ACC112 (cell line): ENCODE measurements around the gene CYP39A1.
"Not testable (repeated sequence)": the region's sequence is repeated elsewhere in the genome, so short reads cannot be mapped to it uniquely, and the experiment has no call there.

ENCODE experiments used
- H2AFZ ChIP-seq: fragments of 200-600 bp; sonication (generic); one replicate; pipeline ENCODE4 v1.6.0; 2017; ENCODE audit warnings: antibody characterized with exemption, low read length; ENCODE audit not compliant: unreplicated experiment
- H3K27ac ChIP-seq: fragments of 200-600 bp; sonication (generic); 2 replicates; pipeline ENCODE4 v1.5.1; 2014; ENCODE audit warnings: low read depth, mild to moderate bottlenecking, antibody characterized with exemption, low read length, moderate library complexity
- H3K27me3 ChIP-seq: fragments of 200-600 bp; sonication (generic); 2 replicates; pipeline ENCODE4 v1.6.1; 2014; ENCODE audit warnings: mild to moderate bottlenecking, antibody characterized with exemption, low read length, moderate library complexity, mixed read lengths; ENCODE audit not compliant: insufficient read depth
- H3K36me3 ChIP-seq: fragments of 200-600 bp; sonication (generic); 2 replicates; pipeline ENCODE4 v1.6.1; 2016; ENCODE audit warnings: mild to moderate bottlenecking, antibody characterized with exemption, low read length, moderate library complexity, mixed read lengths; ENCODE audit not compliant: insufficient read depth
- H3K4me1 ChIP-seq: fragments of 200-600 bp; sonication (generic); one replicate; pipeline ENCODE4 v1.6.1; 2016; ENCODE audit warnings: low read length, mixed read lengths; ENCODE audit not compliant: insufficient read depth, unreplicated experiment, control insufficient read depth
- H3K4me3 ChIP-seq: fragments of 200-600 bp; sonication (generic); 2 replicates; pipeline ENCODE4 v1.5.1; 2014; ENCODE audit warnings: mild to moderate bottlenecking, low read depth, low read length
- H3K79me2 ChIP-seq: fragments of 200-600 bp; sonication (generic); one replicate; pipeline ENCODE4 v1.6.0; 2016; ENCODE audit warnings: low read length; ENCODE audit not compliant: control insufficient read depth, unreplicated experiment, insufficient read depth

CYP39A1 gene

DNA sequence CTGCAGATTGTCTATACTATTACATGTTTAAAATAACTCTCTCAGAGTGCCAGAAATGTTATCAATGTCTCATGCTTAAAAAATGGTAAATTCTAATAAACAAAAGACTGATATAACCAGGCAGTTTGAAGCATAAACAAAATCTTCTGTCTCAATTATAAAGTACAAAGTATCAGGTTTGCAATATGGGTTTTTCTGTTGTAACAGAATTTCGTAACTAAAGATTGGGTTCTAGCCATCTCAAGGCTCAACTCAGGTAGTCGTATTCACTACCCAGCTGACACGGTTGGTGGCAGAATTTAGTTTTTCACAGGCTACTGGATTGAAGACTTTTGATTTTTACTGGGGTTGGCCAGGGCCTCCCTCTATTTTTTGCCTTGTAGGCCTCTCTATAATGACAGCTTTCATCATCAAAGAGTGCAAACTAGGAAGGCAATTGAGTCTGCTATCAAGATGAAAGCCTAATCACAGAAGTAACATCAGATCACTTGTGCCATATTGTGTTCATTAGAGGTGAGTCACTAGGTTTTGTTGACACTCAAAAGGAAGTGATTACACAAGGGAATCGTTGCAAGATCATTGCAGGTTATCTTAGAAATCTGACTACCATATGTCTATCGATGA is 3.6 kb downstream of the CYP39A1 start:
- no peak overlapping the region for H3K4me3 ChIP-seq
- H3K27ac ChIP-seq: no peak overlapping the region

DNA sequence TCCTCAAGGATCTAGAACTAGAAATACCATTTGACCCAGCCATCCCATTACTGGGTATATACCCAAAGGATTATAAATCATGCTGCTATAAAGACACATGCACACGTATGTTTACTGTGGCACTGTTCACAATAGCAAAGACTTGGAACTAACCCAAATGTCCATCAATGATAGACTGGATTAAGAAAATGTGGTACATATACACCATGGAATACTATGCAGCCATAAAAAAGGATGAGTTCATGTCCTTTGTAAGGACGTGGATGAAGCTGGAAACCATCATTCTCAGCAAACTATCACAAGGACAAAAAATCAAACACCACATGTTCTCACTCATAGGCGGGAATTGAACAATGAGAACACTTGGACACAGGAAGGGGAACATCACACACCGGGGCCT is 4.5 kb downstream of the CYP39A1 start:
- H3K27me3 ChIP-seq, H3K4me1 ChIP-seq, H3K27ac ChIP-seq, H3K36me3 ChIP-seq, H3K79me2 ChIP-seq, H3K4me3 ChIP-seq, H2AFZ ChIP-seq: not testable (repeated sequence)

More for the DNA sequence above, 3.6 kb downstream of the CYP39A1 start:
- no peak overlapping the region for H2AFZ ChIP-seq
- no peaks in the 10 kb centered on the region for H3K36me3 ChIP-seq
- peaks cover 10% of the 10 kb centered on the region for H3K4me1 ChIP-seq
- H3K27me3 ChIP-seq: no peaks in the 10 kb centered on the region
- H3K79me2 ChIP-seq: no peaks in the 10 kb centered on the region

DNA sequence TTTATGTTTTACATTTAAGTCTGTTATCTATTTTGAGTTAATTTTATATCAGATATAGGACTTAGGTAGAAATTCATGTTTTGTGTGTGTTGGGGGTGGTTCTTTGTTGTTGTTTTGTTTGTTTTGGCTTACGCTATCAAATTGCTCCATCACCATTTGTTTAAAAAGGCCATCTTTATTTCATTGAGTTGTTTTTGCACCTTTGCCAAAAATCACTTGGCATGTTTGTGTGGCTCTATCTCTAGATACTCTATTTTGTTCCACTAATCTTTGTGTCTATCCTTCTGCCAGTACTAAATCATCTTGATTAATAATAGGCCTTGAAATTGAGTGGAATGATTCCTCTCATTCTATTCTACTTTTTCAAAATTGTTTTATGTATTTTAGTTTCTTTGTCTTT is 7.4 kb downstream of the CYP39A1 start:
- Histone ChIP-seq H3K4me3 (no peak overlapping the region), H3K36me3 (no peaks in the 10 kb centered on the region), H3K4me1 (peaks cover 5% of the 10 kb centered on the region), H3K27ac (no peak overlapping the region), H2AFZ (no peak overlapping the region), H3K27me3 (no peaks in the 10 kb centered on the region), H3K79me2 (no peaks in the 10 kb centered on the region)

DNA sequence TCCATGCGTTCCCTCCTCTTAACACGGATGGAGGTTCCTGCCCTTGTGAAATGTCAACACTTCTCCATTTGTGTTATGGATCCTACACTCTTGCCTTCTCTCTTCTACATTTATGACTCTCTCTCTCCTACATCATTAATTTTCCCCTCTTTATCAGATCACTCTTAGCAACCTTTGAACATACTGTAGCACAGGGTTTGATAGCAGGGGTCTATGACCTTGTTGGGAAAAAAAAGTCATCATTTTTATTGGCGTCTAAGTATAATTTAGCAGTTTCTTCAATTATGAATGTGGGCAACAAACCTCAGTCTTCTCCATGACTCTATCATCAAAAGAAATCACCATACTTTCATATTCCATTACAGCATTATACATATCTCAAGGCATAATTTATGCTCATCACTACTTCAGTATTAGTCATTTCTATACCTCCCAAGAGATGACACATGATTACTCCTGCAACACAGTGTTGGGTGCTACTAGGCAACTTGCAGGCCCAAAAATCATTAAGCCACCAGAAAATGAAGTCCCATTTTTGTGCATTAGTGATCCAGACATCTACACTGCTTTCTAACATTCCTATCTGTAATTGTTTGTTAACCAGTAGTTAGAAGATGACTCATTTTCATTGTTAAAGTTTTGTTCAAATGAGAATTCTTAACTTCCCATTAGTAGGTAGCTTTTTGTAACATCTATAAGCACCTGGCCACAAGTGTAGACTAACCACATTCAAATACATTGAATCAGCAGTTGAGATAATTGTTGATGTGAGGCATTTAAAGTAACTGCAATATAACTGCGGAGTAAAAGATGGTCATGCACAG is 9.5 kb downstream of the CYP39A1 start:
- H3K79me2 ChIP-seq: no peaks in the 10 kb centered on the region

DNA sequence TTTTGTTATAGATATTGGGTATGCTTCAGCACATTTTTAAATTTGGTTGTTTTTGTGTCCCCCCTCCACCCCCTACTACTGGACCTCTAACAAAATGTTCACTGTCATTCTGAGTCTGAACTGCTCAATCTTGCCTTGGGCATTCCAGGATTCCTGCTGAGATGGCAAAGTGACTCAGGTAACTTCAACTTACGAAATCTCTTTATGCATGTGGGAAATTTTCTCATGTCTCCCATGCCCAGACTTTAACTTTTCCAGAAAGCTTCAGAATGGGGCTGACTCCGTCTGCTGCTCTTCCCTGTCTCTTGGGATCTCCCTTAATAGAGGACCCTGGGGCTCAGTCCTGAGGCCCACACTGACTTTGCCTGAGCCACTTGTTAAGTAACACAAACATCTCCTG is 14.0 kb downstream of the CYP39A1 start:
- no peaks in the 10 kb centered on the region for H3K27me3 ChIP-seq
- no peak overlapping the region for H2AFZ ChIP-seq
- H3K27ac ChIP-seq: no peak overlapping the region
- H3K36me3 ChIP-seq: no peaks in the 10 kb centered on the region
- no peaks in the 10 kb centered on the region for H3K79me2 ChIP-seq
- H3K4me3 ChIP-seq: no peak overlapping the region
- no peaks in the 10 kb centered on the region for H3K4me1 ChIP-seq

More for the DNA sequence above, 9.5 kb downstream of the CYP39A1 start:
- no peak overlapping the region for H3K4me3 ChIP-seq
- H3K27me3 ChIP-seq: no peaks in the 10 kb centered on the region
- no peak overlapping the region for H2AFZ ChIP-seq
- H3K27ac ChIP-seq: no peak overlapping the region
- no peaks in the 10 kb centered on the region for H3K4me1 ChIP-seq
- no peaks in the 10 kb centered on the region for H3K36me3 ChIP-seq

DNA sequence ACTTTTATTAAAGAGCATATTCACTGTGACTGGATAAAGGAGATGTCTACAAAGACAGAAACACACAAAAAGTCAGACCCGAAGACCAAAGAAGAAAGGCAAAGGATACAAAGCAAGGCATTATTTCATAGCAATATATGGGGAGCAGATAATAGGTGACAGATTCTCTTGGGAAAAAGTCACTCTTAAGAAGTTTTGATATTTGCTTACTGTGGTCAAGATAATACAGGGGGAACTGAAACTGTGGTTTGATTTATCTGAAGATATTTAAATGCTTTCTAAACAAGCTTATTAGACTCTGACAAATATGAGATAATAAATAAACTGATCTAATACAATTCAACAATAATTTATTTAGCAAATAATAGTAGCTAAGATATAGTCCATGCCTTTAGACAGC is 14.7 kb downstream of the CYP39A1 start:
- H3K4me3 ChIP-seq: no peak overlapping the region
- no peak overlapping the region for H2AFZ ChIP-seq
- no peaks in the 10 kb centered on the region for H3K27me3 ChIP-seq
- H3K4me1 ChIP-seq: no peaks in the 10 kb centered on the region
- no peak overlapping the region for H3K27ac ChIP-seq
- no peaks in the 10 kb centered on the region for H3K79me2 ChIP-seq
- H3K36me3 ChIP-seq: no peaks in the 10 kb centered on the region

DNA sequence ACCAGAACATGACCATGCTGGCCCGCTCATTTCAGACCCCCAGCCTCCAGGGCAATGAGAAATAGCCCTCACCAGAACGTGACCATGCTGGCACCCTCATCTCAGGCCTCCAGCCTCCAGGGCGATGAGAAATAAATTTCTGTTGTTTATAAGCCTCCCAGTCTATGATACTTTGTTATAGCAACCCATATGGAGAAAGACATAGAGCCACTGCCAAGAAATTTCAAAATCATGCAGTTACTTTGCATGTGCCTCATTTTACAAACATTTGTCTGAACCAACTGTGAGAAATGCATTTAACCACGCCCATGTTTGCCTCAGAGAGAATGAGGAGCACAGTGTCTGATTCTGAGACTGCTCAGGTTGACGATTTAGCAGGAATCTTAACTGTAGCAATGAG is 15.5 kb downstream of the CYP39A1 start:
- H3K27ac ChIP-seq: no peak overlapping the region

DNA sequence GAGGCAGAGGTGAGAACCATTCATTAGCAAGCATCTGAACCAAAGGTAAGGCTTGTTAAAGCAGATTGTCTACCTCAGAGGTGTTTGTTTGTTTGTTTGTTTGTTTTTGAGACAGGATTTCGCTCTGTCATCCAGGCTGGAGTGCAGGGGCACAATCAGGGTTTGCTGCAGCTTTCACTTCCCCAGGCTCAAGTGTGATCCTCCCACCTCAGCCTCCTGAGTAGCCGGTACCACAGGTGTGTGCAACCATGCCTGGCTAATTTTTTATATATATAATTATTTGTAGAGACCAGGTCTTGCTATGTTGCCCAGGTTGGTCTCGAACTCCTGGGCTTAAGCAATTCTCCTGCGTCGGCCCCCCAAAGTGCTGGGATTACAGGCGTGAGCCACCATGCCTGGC is 17.2 kb downstream of the CYP39A1 start:
- Histone ChIP-seq H3K79me2 (no peaks in the 10 kb centered on the region), H3K27ac (no peak overlapping the region), H3K27me3 (no peaks in the 10 kb centered on the region), H2AFZ (no peak overlapping the region), H3K4me3 (no peak overlapping the region), H3K36me3 (no peaks in the 10 kb centered on the region), H3K4me1 (no peaks in the 10 kb centered on the region)

More for the DNA sequence above, 15.5 kb downstream of the CYP39A1 start:
- Histone ChIP-seq H3K79me2 (no peaks in the 10 kb centered on the region), H3K27me3 (no peaks in the 10 kb centered on the region), H3K4me3 (no peak overlapping the region), H3K4me1 (no peaks in the 10 kb centered on the region), H2AFZ (no peak overlapping the region), H3K36me3 (no peaks in the 10 kb centered on the region)

DNA sequence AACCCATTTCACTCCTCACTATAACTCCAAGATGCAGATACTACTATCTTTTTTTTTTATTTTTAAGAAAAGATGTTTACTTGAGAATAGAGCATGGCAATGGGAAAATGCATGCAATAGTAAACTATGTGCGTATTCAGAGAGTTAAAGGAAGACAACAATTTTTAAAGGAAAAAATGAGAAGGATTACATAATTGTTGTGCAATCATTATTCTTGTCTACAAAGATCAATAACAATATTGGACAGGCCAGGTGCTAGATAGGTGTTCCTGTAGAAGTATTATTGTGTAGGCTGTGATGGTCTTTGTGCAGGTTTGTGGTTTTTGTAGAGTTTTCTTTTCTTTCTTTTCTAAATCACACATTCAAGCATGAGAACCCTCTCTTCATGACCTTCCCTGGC is 20.6 kb downstream of the CYP39A1 start:
- no peak overlapping the region for H3K4me3 ChIP-seq
- no peaks in the 10 kb centered on the region for H3K79me2 ChIP-seq
- no peak overlapping the region for H3K27ac ChIP-seq
- no peaks in the 10 kb centered on the region for H3K4me1 ChIP-seq
- H3K27me3 ChIP-seq: no peaks in the 10 kb centered on the region
- no peak overlapping the region for H2AFZ ChIP-seq
- H3K36me3 ChIP-seq: no peaks in the 10 kb centered on the region

DNA sequence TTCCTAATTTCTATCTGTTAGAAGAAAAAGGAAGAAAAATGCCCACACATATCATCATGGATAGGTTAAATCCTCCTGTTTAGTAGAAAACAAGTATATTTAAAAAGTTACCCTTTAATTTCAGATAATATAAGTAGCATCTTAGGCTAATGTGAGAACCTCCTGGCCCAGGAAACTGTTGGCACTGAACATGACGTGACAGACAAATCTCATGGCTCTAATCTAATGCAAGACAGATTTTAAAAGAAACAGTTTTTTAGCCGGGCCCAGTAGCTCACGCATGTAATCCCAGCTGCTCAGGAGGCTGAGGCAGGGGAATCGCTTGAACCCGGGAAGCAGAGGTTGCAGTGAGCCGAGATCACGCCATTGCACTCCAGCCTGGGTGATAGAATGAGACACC is 22.9 kb downstream of the CYP39A1 start:
- Histone ChIP-seq H3K36me3 (no peaks in the 10 kb centered on the region), H2AFZ (no peak overlapping the region), H3K4me1 (no peaks in the 10 kb centered on the region), H3K4me3 (no peak overlapping the region), H3K79me2 (no peaks in the 10 kb centered on the region), H3K27ac (no peak overlapping the region), H3K27me3 (no peaks in the 10 kb centered on the region)

DNA sequence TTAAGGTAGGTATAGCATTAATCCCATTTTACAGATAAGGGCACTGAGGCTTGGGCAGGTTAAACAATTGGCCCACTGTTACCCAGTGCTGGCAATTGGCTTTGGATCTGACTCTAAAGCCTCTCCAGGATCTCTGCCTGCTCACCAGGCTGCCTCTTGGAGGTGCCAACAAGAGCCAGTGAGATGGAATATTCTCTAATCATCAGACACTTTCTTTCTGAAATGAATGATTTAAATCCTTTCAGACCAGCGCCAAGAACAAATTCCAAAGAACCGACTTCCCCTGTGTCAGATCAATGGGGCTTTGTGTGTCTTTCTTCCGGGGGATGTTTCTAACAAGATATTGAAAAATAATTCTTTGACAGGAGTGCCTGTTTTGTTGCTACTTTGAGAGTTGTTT is 23.6 kb downstream of the CYP39A1 start:
- H3K27me3 ChIP-seq: no peaks in the 10 kb centered on the region
- H3K79me2 ChIP-seq: no peaks in the 10 kb centered on the region
- H3K4me3 ChIP-seq: no peak overlapping the region
- no peaks in the 10 kb centered on the region for H3K36me3 ChIP-seq
- H3K27ac ChIP-seq: no peak overlapping the region
- no peak overlapping the region for H2AFZ ChIP-seq
- H3K4me1 ChIP-seq: no peaks in the 10 kb centered on the region
